ENCODE measurements around the gene KLC3. TPM values are rescaled to one million over a fixed set of nuclear protein-coding genes. Genes with fewer than 3 reads are reported as not detected.

Gene KLC3
- not detected in 2 replicates for total RNA-seq

GRCh38 chr19:45340232-45340898, at the start of gene KLC3:
Gene KLC3, plus strand, starts transcription at chr19:45340750. Its CDS starts 4,792 bp downstream, at chr19:45345542.

GRCh38 chr19:45322744-45323281, 17.7 kb upstream of the KLC3 start, which contains the start of gene CKM:
Gene CKM, minus strand, starts transcription at chr19:45322875. Its CDS starts 3,162 bp downstream, at chr19:45319713.

GRCh38 chr19:45370410-45371204, 30.1 kb downstream of the KLC3 start, which contains the start of gene ERCC2:
Gene ERCC2, minus strand, starts transcription at chr19:45370573. Its CDS starts 33 bp downstream, at chr19:45370540.

Other genes with a start within 250 kb of the KLC3 start
- 30.6 and 32.1 TPM in 2 replicates for gene PPP1R37, start 247.6 kb upstream of the KLC3 start, total RNA-seq
- gene NKPD1, start 179.8 kb upstream of the KLC3 start, total RNA-seq: 0.05 TPM in 1 of 2 replicates, not detected in the other
- 7.7 and 15.8 TPM in 2 replicates for gene TRAPPC6A, start 162.5 kb upstream of the KLC3 start, total RNA-seq
- 4.3 and 9.6 TPM in 2 replicates for gene BLOC1S3, start 162.0 kb upstream of the KLC3 start, total RNA-seq
- gene EXOC3L2, start 95.3 kb upstream of the KLC3 start, total RNA-seq: 1.9 and 2.6 TPM in 2 replicates
- gene MARK4, start 89.5 kb upstream of the KLC3 start, total RNA-seq: 10.0 and 18.8 TPM in 2 replicates
- gene CKM, start 17.9 kb upstream of the KLC3 start, total RNA-seq: not detected in 2 replicates
- gene ERCC2, start 29.8 kb downstream of the KLC3 start, total RNA-seq: 44.8 and 56.5 TPM in 2 replicates
- 20.8 and 24.6 TPM in 2 replicates for gene PPP1R13L, start 64.3 kb downstream of the KLC3 start, total RNA-seq
- 22.1 and 25.8 TPM in 2 replicates for gene POLR1G, start 65.9 kb downstream of the KLC3 start, total RNA-seq
- gene ERCC1, start 83.2 kb downstream of the KLC3 start, total RNA-seq: 89.7 and 103 TPM in 2 replicates
- 7.8 and 11.8 TPM in 2 replicates for gene FOSB, start 127.2 kb downstream of the KLC3 start, total RNA-seq
- 6.4 and 13.3 TPM in 2 replicates for gene RTN2, start 156.3 kb downstream of the KLC3 start, total RNA-seq
- 0.89 TPM in 1 of 2 replicates, not detected in the other for gene PPM1N, start 157.7 kb downstream of the KLC3 start, total RNA-seq
- gene VASP, start 166.7 kb downstream of the KLC3 start, total RNA-seq: 219 and 220 TPM in 2 replicates
- gene OPA3, start 244.1 kb downstream of the KLC3 start, total RNA-seq: 12.0 and 13.7 TPM in 2 replicates